NCI-H526 (cell line): ENCODE results near the gene FLYWCH2.

Experiments
- DNase-seq, 2 experiments: peaks; one replicate each; lab custom pipeline; 2025; lab: John Stamatoyannopoulos, UW

Gene FLYWCH2

GRCh38 chr16:2882650-2883457 lies at the start of gene FLYWCH2:
FLYWCH2 (plus strand) TSS chr16:2883215; CDS start chr16:2896450, 13,235 bp downstream.
- DNase-seq, result peak; percentile 94 to 96

- no peak for DNase-seq
Measured at GRCh38 chr16:2833776-2834175, 49.2 kb upstream of the FLYWCH2 start.

GRCh38 chr16:2834968-2835367 lies 48.0 kb upstream of the FLYWCH2 start:
- no peak for DNase-seq

- DNase-seq, result no peak
Measured at GRCh38 chr16:2835638-2836493, 47.1 kb upstream of the FLYWCH2 start.

- no peak for DNase-seq
Measured at GRCh38 chr16:2836646-2837508, 46.1 kb upstream of the FLYWCH2 start.

GRCh38 chr16:2838928-2839327 lies 44.1 kb upstream of the FLYWCH2 start:
- peak; percentile 42 to 70 for DNase-seq

- DNase-seq, result no peak
Measured at GRCh38 chr16:2839650-2840450, 43.2 kb upstream of the FLYWCH2 start.

GRCh38 chr16:2840914-2841313 lies 42.1 kb upstream of the FLYWCH2 start:
- no peak for DNase-seq

- no peak for DNase-seq
Measured at GRCh38 chr16:2841606-2842339, 41.2 kb upstream of the FLYWCH2 start.

- DNase-seq, result no peak
Measured at GRCh38 chr16:2842340-2843000, 40.5 kb upstream of the FLYWCH2 start.

GRCh38 chr16:2843526-2843925 lies 39.5 kb upstream of the FLYWCH2 start:
- no peak for DNase-seq

- peak; percentile 57 to 62 for DNase-seq
Measured at GRCh38 chr16:2845116-2845515, 37.9 kb upstream of the FLYWCH2 start.

GRCh38 chr16:2846511-2847310 lies 36.3 kb upstream of the FLYWCH2 start:
- no peak for DNase-seq

- DNase-seq, result no peak
Measured at GRCh38 chr16:2848933-2849725, 33.9 kb upstream of the FLYWCH2 start.

- DNase-seq, result no peak
Measured at GRCh38 chr16:2852003-2852730, 30.8 kb upstream of the FLYWCH2 start.

- no peak for DNase-seq
Measured at GRCh38 chr16:2852731-2853507, 30.1 kb upstream of the FLYWCH2 start.
